ENCODE results near the gene FAM120A.

DNA sequence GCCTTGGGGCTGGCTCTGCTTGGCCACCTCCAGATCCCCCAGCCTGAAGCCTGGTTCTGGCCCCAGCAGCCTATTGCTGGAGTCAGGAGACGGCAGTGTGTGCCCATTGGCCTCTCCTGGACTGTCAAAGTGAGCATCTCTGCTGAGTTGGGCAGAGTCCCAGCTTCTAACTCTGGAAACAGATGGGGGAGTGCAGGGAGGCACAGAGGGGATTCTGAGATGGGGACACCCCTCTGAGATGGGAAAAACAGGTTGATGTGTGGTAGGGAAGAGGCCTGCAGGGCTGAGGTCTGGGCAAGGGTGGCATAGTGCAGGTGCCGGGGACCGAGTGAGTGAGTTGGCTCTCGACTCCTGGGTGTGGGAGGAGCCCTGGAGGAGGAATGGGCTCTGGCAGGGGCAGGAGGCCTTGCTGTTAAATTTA, 152.4 kb downstream of the FAM120A start:
- no peak for TF ChIP-seq POLR2AphosphoS5 (IDR thresholded peaks at IDR 0.05; ENCODE audit: low read depth, low read length)
- TF ChIP-seq TAF1 (IDR thresholded peaks at IDR 0.05; ENCODE audit: borderline replicate concordance, insufficient read depth, low read length), result no peak
- TF ChIP-seq SIN3A (IDR thresholded peaks at IDR 0.05; ENCODE audit: borderline replicate concordance, insufficient read depth, low read length), result no peak

All from PFSK-1 (cell line).